Upper lobe of left lung (tissue), 6 donors: ENCODE results near the gene ATF7. TPM values are rescaled to one million over a fixed set of nuclear protein-coding genes. Genes with fewer than 3 reads are reported as not detected.

Source experiments
- ATAC-seq, 2 donors: fragments of 200-7000 bp; cut with Tn5 transposase; one replicate each; pipeline ENCODE4 v1.9.1; 2022; ENCODE audit warnings: mild to moderate bottlenecking in 2 of 2, moderate library complexity in 2 of 2; ENCODE audit not compliant: low FRiP score in 2 of 2
- DNase-seq, 2 donors: peaks; one replicate each; pipeline ENCODE4 v3.0.0-alpha.2; 2019 to 2020
- H3K27ac ChIP-seq, 4 donors: fragments of 200-600 bp; sonication (generic); one replicate each; pipeline ENCODE4 v1.5.1; 2016 to 2019
- H3K27me3 ChIP-seq, 4 donors: fragments of 200-600 bp; sonication (generic); one replicate each; pipeline ENCODE4 v1.5.1; 2017 to 2019
- H3K36me3 ChIP-seq, 4 donors: fragments of 200-600 bp; sonication (generic); one replicate each; pipeline ENCODE4 v1.5.1; 2016 to 2019
- H3K4me1 ChIP-seq, 4 donors: fragments of 200-600 bp; sonication (generic); one replicate each; pipeline ENCODE4 v1.5.1; 2018 to 2019
- H3K4me3 ChIP-seq, 4 donors: fragments of 200-600 bp; sonication (generic); one replicate each; pipeline ENCODE4 v1.5.1; 2017 to 2019; ENCODE audit warnings: mild to moderate bottlenecking in 2 of 4, moderate library complexity in 1 of 4
- H3K9me3 ChIP-seq, 4 donors: fragments of 200-600 bp; sonication (generic); one replicate each; pipeline ENCODE4 v1.5.1; 2018 to 2019
- EP300 ChIP-seq, 4 donors: sonication (generic); formaldehyde crosslinking; IDR thresholded peaks; one replicate each; pipeline ENCODE4 v1.5.1; 2017; ENCODE audit warnings: antibody characterized with exemption in 4 of 4, control low read depth in 2 of 4
- POLR2A ChIP-seq, 4 donors: fragments of 450-650 bp; IDR thresholded peaks; one replicate each; pipeline ENCODE4 v1.5.1; 2016 to 2017; ENCODE audit warnings: antibody characterized with exemption in 4 of 4, mild to moderate bottlenecking in 2 of 4
- POLR2AphosphoS5 ChIP-seq, 2 donors: sonication (generic); formaldehyde crosslinking; IDR thresholded peaks; one replicate each; pipeline ENCODE4 v1.5.1; 2017; ENCODE audit warnings: antibody characterized with exemption in 2 of 2
- WGBS, 2 donors: methylation state at CpG; one replicate each; pipeline ENCODE4 v1.1.5; 2017 to 2018; 5-methylcytosine and 5-hydroxymethylcytosine counted together
- total RNA-seq, 6 donors: library from RNA; depleted of rRNA in 4 of 6; stranded (reverse); fragments of >200 nt in 4 of 6; gene quantifications; one replicate each; pipeline versions ENCODE4 v1.1.0 to v1.2.1, GENCODE V29; 2016 to 2021
- TF ChIP-seq, protein P1 (sequence below), 6 experiments: fragments of 450-650 bp in 4 of 6; fragments of 200-600 bp in 2 of 6; sonication (generic) in 2 of 6; IDR thresholded peaks; one replicate each; pipeline ENCODE4 v1.5.1; 2016 to 2019; ENCODE audit warnings: antibody characterized with exemption in 6 of 6
- donor health status: DM: no; HTN: no; CAD: no; lungs with moderate emphysema.
- donor health status: DM: no; HTN: yes; CAD: no; lungs with severe emphysema.

Gene ATF7
- total RNA-seq, 6 donors from 2014 or later: 23.4 to 48.9 (median 41.2) TPM

DNA sequence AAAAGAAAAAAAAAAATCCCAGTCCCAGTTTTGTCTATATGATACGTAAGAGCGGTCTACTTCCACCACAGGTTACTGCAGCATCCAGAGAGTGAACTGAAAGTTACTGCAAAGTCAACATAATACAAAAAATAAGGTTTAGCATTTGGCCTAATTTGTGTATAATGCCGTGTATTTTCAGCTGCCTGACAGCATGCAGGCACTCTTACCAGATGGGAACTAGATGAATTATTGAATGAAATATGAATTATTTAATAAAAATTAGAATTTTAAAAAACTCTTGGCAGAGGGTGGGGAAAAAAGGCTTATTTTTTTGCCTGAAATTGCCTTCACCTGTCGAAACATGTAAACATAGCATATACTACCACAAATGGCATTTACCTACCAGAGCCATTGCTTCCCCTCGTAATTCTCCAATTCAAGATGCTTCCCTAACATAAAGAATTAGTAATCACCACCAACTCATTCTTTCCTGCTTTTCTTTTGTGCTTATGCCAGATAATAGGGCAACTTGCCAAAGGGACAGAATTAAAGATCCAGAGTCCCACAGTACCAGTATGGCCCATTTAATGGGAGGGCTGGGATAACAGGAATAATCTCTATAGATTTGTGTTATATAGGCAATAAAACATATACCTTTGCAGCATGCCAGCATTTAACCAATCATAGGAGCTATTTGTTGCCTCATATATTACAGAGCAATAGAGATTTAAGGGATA lies 31.1 kb downstream of the ATF7 start:
- no peaks in the 10 kb centered on the region for H3K27me3 ChIP-seq
- DNase-seq (no peak), ATAC-seq (no peak)
- WGBS, 2 donors: 82 to 90% methylated on average over 5 of the region's 5 CpGs
- H3K4me1 ChIP-seq: peaks cover 25 to 46% (median 33%) of the 10 kb centered on the region in 4 donors
- H3K9me3 ChIP-seq: no peaks in the 10 kb centered on the region
- H3K36me3 ChIP-seq: peaks cover 0 to 9% (median 0%) of the 10 kb centered on the region in 4 donors
- TF ChIP-seq EP300 (IDR thresholded peaks at IDR 0.05) (no peak), POLR2AphosphoS5 (IDR thresholded peaks at IDR 0.05) (no peak), POLR2A (IDR thresholded peaks at IDR 0.05) (no peak)
- TF ChIP-seq, protein P1, sequence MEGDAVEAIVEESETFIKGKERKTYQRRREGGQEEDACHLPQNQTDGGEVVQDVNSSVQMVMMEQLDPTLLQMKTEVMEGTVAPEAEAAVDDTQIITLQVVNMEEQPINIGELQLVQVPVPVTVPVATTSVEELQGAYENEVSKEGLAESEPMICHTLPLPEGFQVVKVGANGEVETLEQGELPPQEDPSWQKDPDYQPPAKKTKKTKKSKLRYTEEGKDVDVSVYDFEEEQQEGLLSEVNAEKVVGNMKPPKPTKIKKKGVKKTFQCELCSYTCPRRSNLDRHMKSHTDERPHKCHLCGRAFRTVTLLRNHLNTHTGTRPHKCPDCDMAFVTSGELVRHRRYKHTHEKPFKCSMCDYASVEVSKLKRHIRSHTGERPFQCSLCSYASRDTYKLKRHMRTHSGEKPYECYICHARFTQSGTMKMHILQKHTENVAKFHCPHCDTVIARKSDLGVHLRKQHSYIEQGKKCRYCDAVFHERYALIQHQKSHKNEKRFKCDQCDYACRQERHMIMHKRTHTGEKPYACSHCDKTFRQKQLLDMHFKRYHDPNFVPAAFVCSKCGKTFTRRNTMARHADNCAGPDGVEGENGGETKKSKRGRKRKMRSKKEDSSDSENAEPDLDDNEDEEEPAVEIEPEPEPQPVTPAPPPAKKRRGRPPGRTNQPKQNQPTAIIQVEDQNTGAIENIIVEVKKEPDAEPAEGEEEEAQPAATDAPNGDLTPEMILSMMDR (IDR thresholded peaks at IDR 0.05): no peak
- no peak overlapping the region for H3K4me3 ChIP-seq
- H3K27ac ChIP-seq: no peak overlapping the region

DNA sequence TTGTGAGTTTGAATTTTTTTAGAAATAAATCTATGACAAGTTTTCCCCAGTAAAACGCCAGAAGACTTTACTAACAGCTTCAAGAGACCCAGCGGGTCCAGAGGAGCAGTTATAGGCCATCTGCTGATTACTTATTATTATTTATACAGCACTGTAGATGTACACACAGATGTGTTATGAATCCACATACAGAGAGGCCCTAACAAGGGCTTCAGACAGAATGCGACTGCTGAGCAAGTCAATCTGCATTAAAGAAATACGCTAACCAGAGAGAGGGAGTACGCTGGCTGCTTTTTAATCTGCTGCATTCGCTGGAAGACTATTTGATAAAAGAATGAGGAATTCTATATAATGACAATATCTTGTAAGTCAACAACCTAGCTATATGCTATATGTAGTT lies 32.5 kb downstream of the ATF7 start:
- no peaks in the 10 kb centered on the region for H3K36me3 ChIP-seq
- H3K9me3 ChIP-seq: no peaks in the 10 kb centered on the region
- H3K27ac ChIP-seq: no peak overlapping the region
- no peak overlapping the region for H3K4me3 ChIP-seq
- TF ChIP-seq, protein P1 (IDR thresholded peaks at IDR 0.05): no peak
- no peak for TF ChIP-seq EP300 (IDR thresholded peaks at IDR 0.05)
- no peak for TF ChIP-seq POLR2AphosphoS5 (IDR thresholded peaks at IDR 0.05)
- TF ChIP-seq POLR2A (IDR thresholded peaks at IDR 0.05): no peak
- WGBS, 2 donors: 93 to 94% methylated on average over 6 of the region's 6 CpGs
- ATAC-seq (no peak), DNase-seq (no peak)
- peaks cover 25 to 46% (median 33%) of the 10 kb centered on the region in 4 donors for H3K4me1 ChIP-seq
- no peaks in the 10 kb centered on the region for H3K27me3 ChIP-seq

DNA sequence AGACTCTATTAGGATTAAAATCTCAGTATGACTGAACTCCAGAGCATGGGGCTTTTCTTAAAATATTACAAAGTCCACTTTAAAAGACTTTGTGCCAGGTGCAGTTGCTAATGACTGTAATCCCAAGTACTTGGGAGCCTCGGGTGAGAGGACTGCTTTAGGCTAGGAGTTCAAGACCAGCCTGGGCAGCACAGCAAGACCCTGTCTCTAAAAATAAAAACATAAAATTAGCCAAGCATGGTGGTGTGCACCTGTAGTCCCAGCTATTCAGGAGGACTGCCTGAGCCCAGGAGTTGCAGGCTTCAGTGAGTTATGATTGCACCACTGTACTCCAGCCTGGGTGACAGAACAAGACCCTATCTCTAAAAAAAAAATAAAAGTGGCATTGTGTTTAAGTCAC lies 33.2 kb downstream of the ATF7 start:
- Histone ChIP-seq H3K36me3 (no peaks in the 10 kb centered on the region), H3K9me3 (no peaks in the 10 kb centered on the region), H3K4me1 (peaks cover 25 to 42% (median 33%) of the 10 kb centered on the region in 4 donors), H3K27ac (no peak overlapping the region), H3K27me3 (no peaks in the 10 kb centered on the region), H3K4me3 (no peak overlapping the region)
- 83 to 88% methylated on average over 1 of the region's 1 CpG for WGBS, 2 donors
- TF ChIP-seq POLR2A (IDR thresholded peaks at IDR 0.05): no peak
- TF ChIP-seq, protein P1 (IDR thresholded peaks at IDR 0.05): no peak
- TF ChIP-seq EP300 (IDR thresholded peaks at IDR 0.05): no peak
- no peak for TF ChIP-seq POLR2AphosphoS5 (IDR thresholded peaks at IDR 0.05)
- ATAC-seq: no peak
- no peak for DNase-seq

DNA sequence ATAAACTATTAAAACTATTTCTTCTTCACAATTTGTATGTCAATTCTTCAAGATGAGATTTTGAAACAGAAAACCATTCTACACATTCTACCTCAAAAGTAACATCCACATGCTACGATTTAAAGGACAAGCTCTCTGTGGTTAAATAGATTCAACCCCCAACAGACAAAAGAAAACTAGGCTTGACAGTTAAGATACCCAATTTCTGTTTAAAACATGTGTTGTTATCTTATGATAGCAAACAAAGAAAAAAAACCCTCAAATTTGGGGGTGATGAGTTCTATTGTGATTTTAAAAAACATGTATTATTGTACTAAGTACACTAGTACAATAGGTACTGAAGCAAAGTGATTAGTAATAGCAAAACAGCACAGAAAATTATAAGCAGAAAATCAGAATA lies 33.8 kb downstream of the ATF7 start:
- Histone ChIP-seq H3K4me3 (no peak overlapping the region), H3K27me3 (no peaks in the 10 kb centered on the region), H3K4me1 (peaks cover 25 to 41% (median 32%) of the 10 kb centered on the region in 4 donors), H3K27ac (no peak overlapping the region), H3K9me3 (no peaks in the 10 kb centered on the region), H3K36me3 (no peaks in the 10 kb centered on the region)
- ATAC-seq (no peak), DNase-seq (no peak)
- TF ChIP-seq POLR2A (IDR thresholded peaks at IDR 0.05) (no peak), POLR2AphosphoS5 (IDR thresholded peaks at IDR 0.05) (no peak), EP300 (IDR thresholded peaks at IDR 0.05) (no peak)
- TF ChIP-seq, protein P1 (IDR thresholded peaks at IDR 0.05): no peak
- 84 to 95% methylated on average over 1 of the region's 1 CpG for WGBS, 2 donors
